ENCODE measurements around the gene LIPT1.
"Not testable (repeated sequence)": the region's sequence is repeated elsewhere in the genome, so short reads cannot be mapped to it uniquely, and the experiment has no call there.

LIPT1 gene

GRCh38 chr2:99154643-99155536, at the start of gene LIPT1, which contains the start of gene TSGA10:
Gene LIPT1 (plus strand): TSS chr2:99154967. CDS start chr2:99161958, 6,991 bp downstream.
Gene TSGA10 (minus strand): TSS chr2:99154942. CDS start chr2:99109439, 45,503 bp downstream.
- H3K4me1 Mint-ChIP-seq (ENCODE audit: low read depth): peaks cover 38% of the 10 kb centered on the region
- no peak within 1 kb of the TSS for H3K4me3 Mint-ChIP-seq
- H3K27ac Mint-ChIP-seq: peak within 1 kb of the TSS; percentile 97
- no peaks in the 10 kb centered on the region for H3K27me3 Mint-ChIP-seq
- peaks cover 54% of the 10 kb centered on the region for H3K36me3 Mint-ChIP-seq (ENCODE audit: low read depth)
- peak; percentile 94 for DNase-seq
- no peaks in the 10 kb centered on the region for H3K9me3 Mint-ChIP-seq

DNA sequence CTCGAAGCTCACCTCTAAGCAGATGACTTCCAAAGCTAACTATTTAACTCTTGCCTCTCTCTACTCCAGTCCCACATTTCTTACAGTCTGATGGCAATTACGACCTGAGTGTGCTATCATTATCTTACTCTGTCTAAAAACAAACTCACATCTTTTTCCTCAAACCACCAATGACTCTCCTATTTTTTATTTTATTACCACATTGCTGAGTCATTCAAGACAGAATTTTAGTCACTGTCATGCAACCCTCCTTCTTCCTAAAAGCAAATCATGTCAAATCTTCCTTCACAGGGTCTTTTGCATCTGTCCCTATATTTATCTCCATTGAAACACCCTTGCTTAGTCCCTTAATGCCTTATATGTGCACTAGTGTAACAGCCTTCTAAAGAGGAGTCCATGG, 47.9 kb upstream of the LIPT1 start:
- H3K27me3 Mint-ChIP-seq: no peaks in the 10 kb centered on the region

DNA sequence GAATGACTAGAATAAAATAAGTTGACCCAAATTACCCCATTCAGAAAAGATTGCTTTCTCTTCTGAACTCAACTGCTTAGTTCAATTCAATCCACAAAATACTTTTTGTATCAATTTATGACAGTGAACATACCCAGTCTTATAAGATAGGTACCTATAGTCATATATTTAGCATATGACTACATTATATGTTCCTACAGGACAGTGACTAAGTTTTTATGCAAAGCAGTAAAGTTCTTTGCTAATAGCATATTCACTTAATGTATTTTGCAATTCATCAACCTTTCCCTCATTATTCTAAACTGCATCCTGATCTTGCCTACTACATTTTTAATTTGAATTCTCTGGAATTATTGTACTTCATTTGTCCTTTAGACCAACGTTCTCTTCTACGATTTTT, 43.5 kb upstream of the LIPT1 start:
- no peaks in the 10 kb centered on the region for H3K9me3 Mint-ChIP-seq
- no peak overlapping the region for H3K27ac Mint-ChIP-seq

More for the DNA sequence above, 47.9 kb upstream of the LIPT1 start:
- no peak overlapping the region for H3K27ac Mint-ChIP-seq
- no peaks in the 10 kb centered on the region for H3K4me1 Mint-ChIP-seq (ENCODE audit: low read depth)
- no peak overlapping the region for H3K4me3 Mint-ChIP-seq
- no peaks in the 10 kb centered on the region for H3K9me3 Mint-ChIP-seq
- DNase-seq: no peak
- H3K36me3 Mint-ChIP-seq (ENCODE audit: low read depth): peaks cover 3% of the 10 kb centered on the region

DNA sequence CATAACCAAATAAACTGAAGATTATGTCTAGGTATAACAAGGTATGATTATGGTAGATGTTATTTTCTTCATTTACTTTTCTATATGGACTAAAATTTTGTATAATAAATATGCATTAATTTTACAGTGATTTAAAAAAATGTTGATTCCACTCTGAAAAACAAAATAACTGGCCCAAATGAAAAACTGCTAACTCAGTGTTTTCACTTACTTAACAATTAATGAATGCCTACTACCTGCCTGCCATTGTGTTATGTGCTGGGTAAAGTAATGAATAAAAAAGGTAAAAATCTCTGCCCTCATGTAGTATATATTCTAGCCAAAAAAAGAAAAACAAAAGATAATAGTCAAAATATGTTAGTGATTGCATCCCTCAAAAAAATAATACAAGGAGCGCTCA, 42.8 kb upstream of the LIPT1 start:
- Mint-ChIP-seq H3K4me1 (ENCODE audit: low read depth) (no peaks in the 10 kb centered on the region), H3K27me3 (no peaks in the 10 kb centered on the region), H3K27ac (no peak overlapping the region), H3K4me3 (no peak overlapping the region), H3K9me3 (no peaks in the 10 kb centered on the region), H3K36me3 (ENCODE audit: low read depth) (no peaks in the 10 kb centered on the region)
- DNase-seq: no peak

More for the DNA sequence above, 43.5 kb upstream of the LIPT1 start:
- H3K4me3 Mint-ChIP-seq: no peak overlapping the region
- H3K27me3 Mint-ChIP-seq: no peaks in the 10 kb centered on the region
- DNase-seq: no peak
- no peaks in the 10 kb centered on the region for H3K4me1 Mint-ChIP-seq (ENCODE audit: low read depth)
- H3K36me3 Mint-ChIP-seq (ENCODE audit: low read depth): no peaks in the 10 kb centered on the region

- Mint-ChIP-seq H3K4me3 (no peak overlapping the region), H3K27me3 (no peaks in the 10 kb centered on the region), H3K36me3 (ENCODE audit: low read depth) (no peaks in the 10 kb centered on the region)
These were observed 42.1 kb upstream of the LIPT1 start for GRCh38 chr2:99112617-99113016.

GRCh38 chr2:99127981-99128380, 26.8 kb upstream of the LIPT1 start:
- peaks cover 67% of the 10 kb centered on the region for H3K36me3 Mint-ChIP-seq (ENCODE audit: low read depth)
- no peaks in the 10 kb centered on the region for H3K4me1 Mint-ChIP-seq (ENCODE audit: low read depth)
- no peak for DNase-seq
- no peak overlapping the region for H3K4me3 Mint-ChIP-seq
- H3K27me3 Mint-ChIP-seq: no peaks in the 10 kb centered on the region
- H3K9me3 Mint-ChIP-seq: peaks cover 60% of the 10 kb centered on the region
- H3K27ac Mint-ChIP-seq: no peak overlapping the region

More at GRCh38 chr2:99112617-99113016, 42.1 kb upstream of the LIPT1 start:
- no peak for DNase-seq
- Mint-ChIP-seq H3K4me1 (ENCODE audit: low read depth) (no peaks in the 10 kb centered on the region), H3K9me3 (no peaks in the 10 kb centered on the region), H3K27ac (no peak overlapping the region)

DNA sequence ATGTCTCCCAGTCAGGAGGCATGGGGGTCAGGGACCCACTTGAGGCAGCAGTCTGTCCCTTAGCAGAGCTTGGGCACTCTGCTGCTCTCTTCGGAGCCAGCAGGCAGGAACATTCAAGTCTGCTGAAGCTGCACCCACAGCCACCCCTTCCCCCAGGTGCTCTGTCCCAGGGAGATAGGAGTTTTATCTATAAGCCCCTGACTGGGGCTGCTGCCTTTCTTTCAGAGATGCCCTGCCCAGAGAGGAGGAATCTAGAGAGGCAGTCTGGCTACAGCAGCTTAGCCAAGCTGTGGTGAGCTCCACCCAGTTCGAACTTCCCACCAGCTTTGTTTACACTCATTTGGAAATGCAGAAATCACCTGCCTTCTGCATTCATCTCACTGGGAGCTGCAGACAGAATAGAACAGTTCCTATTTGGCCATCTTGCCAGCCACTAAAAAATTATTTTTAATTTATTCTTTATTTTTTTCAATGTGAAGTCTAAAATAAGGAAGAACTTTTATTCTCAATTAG, 19.7 kb upstream of the LIPT1 start:
- H3K27ac Mint-ChIP-seq; H3K27me3 Mint-ChIP-seq; DNase-seq; H3K4me1 Mint-ChIP-seq (ENCODE audit: low read depth); H3K4me3 Mint-ChIP-seq: not testable (repeated sequence)
- Mint-ChIP-seq H3K36me3 (ENCODE audit: low read depth) (peaks cover 52% of the 10 kb centered on the region), H3K9me3 (peaks cover 31% of the 10 kb centered on the region)

GRCh38 chr2:99139003-99139402, 15.8 kb upstream of the LIPT1 start:
- no peak overlapping the region for H3K4me3 Mint-ChIP-seq
- no peak for DNase-seq
- no peaks in the 10 kb centered on the region for H3K27me3 Mint-ChIP-seq
- peaks cover 6% of the 10 kb centered on the region for H3K9me3 Mint-ChIP-seq
- H3K27ac Mint-ChIP-seq: no peak overlapping the region
- H3K36me3 Mint-ChIP-seq (ENCODE audit: low read depth): peaks cover 33% of the 10 kb centered on the region
- peaks cover 24% of the 10 kb centered on the region for H3K4me1 Mint-ChIP-seq (ENCODE audit: low read depth)

DNA sequence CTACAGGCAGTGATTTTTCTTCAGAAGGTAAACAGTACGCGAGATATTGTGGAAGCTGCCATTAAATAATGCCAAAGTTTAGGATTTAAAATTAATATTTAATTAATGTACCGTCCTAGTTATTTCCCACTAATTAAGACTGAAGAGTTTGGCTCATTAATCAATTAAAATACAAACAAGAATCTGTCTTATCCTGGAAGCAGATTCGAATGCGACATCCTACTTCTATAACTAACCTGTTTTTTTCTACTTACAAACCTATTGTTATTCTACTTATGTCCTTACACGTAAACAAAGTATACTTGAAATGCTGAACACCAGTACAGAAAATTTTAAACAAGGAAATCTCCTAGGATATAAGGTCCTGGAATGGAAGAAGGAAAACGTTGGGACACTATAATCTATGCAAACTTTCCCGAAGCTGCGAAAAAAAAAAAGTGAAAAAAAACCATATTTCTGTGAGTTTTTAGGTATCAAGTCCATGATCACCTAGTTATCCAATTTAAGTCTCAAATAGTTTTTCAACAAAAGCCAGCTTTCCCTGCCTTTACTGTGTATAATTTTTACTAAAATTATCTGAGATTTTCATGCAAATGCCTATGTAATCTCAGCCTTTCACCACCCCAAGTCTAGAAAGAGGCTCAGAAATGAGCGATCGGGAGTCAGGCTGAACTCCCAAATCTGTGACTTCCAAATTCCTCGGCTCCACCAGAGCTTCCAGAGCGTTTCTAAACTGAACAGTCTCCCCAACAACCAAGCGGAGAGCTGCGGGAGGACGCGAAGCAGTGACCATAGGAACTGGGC, 14.5 kb upstream of the LIPT1 start:
- Mint-ChIP-seq H3K27ac (peak overlapping the region; percentile 96), H3K36me3 (ENCODE audit: low read depth) (peaks cover 22% of the 10 kb centered on the region), H3K9me3 (peaks cover 3% of the 10 kb centered on the region), H3K27me3 (no peaks in the 10 kb centered on the region), H3K4me1 (ENCODE audit: low read depth) (peaks cover 24% of the 10 kb centered on the region), H3K4me3 (peak overlapping the region; percentile 96)
- DNase-seq: no peak

GRCh38 chr2:99140860-99141109, 14.0 kb upstream of the LIPT1 start:
- Mint-ChIP-seq H3K9me3 (peaks cover 3% of the 10 kb centered on the region), H3K36me3 (ENCODE audit: low read depth) (peaks cover 18% of the 10 kb centered on the region), H3K4me1 (ENCODE audit: low read depth) (peaks cover 24% of the 10 kb centered on the region), H3K27ac (peak overlapping the region; percentile 96), H3K27me3 (no peaks in the 10 kb centered on the region), H3K4me3 (peak overlapping the region; percentile 96)
- no peak for DNase-seq

- peak within 1 kb of the TSS; percentile 96 for H3K4me3 Mint-ChIP-seq
- H3K27ac Mint-ChIP-seq: peak within 1 kb of the TSS; percentile 96
- peaks cover 24% of the 10 kb centered on the region for H3K4me1 Mint-ChIP-seq (ENCODE audit: low read depth)
- peaks cover 3% of the 10 kb centered on the region for H3K9me3 Mint-ChIP-seq
- peaks cover 16% of the 10 kb centered on the region for H3K36me3 Mint-ChIP-seq (ENCODE audit: low read depth)
- DNase-seq: peak; percentile 99
- no peaks in the 10 kb centered on the region for H3K27me3 Mint-ChIP-seq
These were observed 13.4 kb upstream of the LIPT1 start, which contains the start of gene C2orf15 for GRCh38 chr2:99141110-99142108. Gene C2orf15 (plus strand): TSS chr2:99141707. CDS start chr2:99150559, 8,852 bp downstream.

- Mint-ChIP-seq H3K36me3 (ENCODE audit: low read depth) (peaks cover 25% of the 10 kb centered on the region), H3K4me1 (ENCODE audit: low read depth) (peaks cover 10% of the 10 kb centered on the region), H3K9me3 (no peaks in the 10 kb centered on the region), H3K4me3 (no peak overlapping the region), H3K27ac (peak overlapping the region; percentile 44), H3K27me3 (no peaks in the 10 kb centered on the region)
- DNase-seq: no peak
These were observed 4.1 kb upstream of the LIPT1 start for GRCh38 chr2:99150706-99151105.

DNA sequence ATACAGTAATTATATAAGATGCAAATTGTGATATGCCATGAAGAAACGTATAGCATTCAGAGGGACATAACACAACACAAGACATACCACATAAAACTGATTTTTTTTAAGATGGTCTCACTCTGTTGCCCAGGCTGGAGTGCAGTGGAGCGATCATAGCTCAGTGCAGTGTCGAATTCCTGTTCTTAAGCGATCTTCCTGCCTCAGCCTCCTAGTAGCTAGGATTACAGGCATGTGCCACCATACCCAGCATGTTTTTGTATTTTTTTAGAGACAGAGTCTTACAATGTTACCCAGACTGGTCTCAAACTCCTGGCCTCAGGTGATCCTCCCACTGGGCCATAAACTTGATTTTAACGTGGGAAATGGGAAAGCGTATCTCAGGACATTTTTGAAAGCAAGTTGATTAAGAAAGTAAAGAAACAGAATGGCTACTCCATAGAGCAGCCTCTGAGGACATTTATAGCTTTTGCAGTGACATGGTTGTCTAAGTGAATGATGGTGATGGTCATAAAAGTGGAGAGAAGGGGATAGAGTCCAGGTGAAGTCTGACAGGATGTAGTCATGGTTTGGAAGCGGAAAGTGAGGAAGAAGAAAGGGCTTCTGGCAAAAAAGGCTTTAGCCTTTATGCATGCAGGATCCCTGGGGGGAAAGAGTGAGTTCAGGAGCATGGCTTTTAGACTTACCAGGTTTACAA, 2.4 kb upstream of the LIPT1 start:
- H3K4me1 Mint-ChIP-seq (ENCODE audit: low read depth): peaks cover 25% of the 10 kb centered on the region
- H3K4me3 Mint-ChIP-seq: no peak overlapping the region
- DNase-seq: no peak
- no peaks in the 10 kb centered on the region for H3K9me3 Mint-ChIP-seq
- no peak overlapping the region for H3K27ac Mint-ChIP-seq
- H3K36me3 Mint-ChIP-seq (ENCODE audit: low read depth): peaks cover 36% of the 10 kb centered on the region
- H3K27me3 Mint-ChIP-seq: no peaks in the 10 kb centered on the region
